A673 (cell line): ENCODE measurements around the gene SDR42E1. TPM values are rescaled to one million over a fixed set of nuclear protein-coding genes. Genes with fewer than 3 reads are reported as not detected.

Experiments used
- BruUV-seq: library from RNA; stranded (reverse); fragments of 400-500 nt; replicated peaks from 2 replicates; lab custom pipeline; 2021; lab: Mats Ljungman, UMichigan
- CTCF ChIA-PET: fragments of 300-600 bp; sonication (Branson Sonifier 250); formaldehyde crosslinking; loops from one replicate; lab custom pipeline; 2022; ENCODE audit warnings: antibody characterized with exemption; lab: Charles Lee
- POLR2A ChIA-PET: fragments of 300-600 bp; sonication (Branson Sonifier 250); formaldehyde crosslinking; loops from one replicate; lab custom pipeline; 2022; ENCODE audit warnings: antibody characterized with exemption; ENCODE audit not compliant: low non-redundant PET; lab: Charles Lee
- DNase-seq: peaks from one replicate; pipeline ENCODE4 v3.0.0-alpha.2; 2015; ENCODE audit warnings: low spot score
- H3K27ac ChIP-seq: fragments of 200-600 bp; sonication (generic); 2 replicates; pipeline ENCODE4 v1.5.1; 2016; ENCODE audit warnings: mixed run types, low read depth, mild to moderate bottlenecking, mixed read lengths, antibody characterized with exemption, low read length; ENCODE audit not compliant: poor library complexity, severe bottlenecking
- H3K27me3 ChIP-seq: fragments of 200-600 bp; sonication (generic); replicated peaks from 2 replicates; pipeline ENCODE4 v1.6.1; 2017; ENCODE audit warnings: mixed run types, low read depth, mild to moderate bottlenecking, mixed read lengths, antibody characterized with exemption, low read length; ENCODE audit not compliant: insufficient read depth, poor library complexity
- H3K36me3 ChIP-seq: fragments of 200-600 bp; sonication (generic); 2 replicates; pipeline ENCODE4 v1.6.1; 2016; ENCODE audit warnings: mixed run types, mild to moderate bottlenecking, mixed read lengths, antibody characterized with exemption, low read length; ENCODE audit not compliant: insufficient read depth, poor library complexity, severe bottlenecking
- H3K4me1 ChIP-seq: fragments of 200-600 bp; sonication (generic); 2 replicates; pipeline ENCODE4 v1.6.1; 2017; ENCODE audit warnings: mixed run types, mild to moderate bottlenecking, mixed read lengths, antibody characterized with exemption, low read length; ENCODE audit not compliant: insufficient read depth, poor library complexity, severe bottlenecking
- H3K4me3 ChIP-seq: fragments of 200-600 bp; sonication (generic); 2 replicates; pipeline ENCODE4 v1.5.1; 2016; ENCODE audit warnings: low read depth, mixed run types, mild to moderate bottlenecking, mixed read lengths, low read length; ENCODE audit not compliant: poor library complexity, severe bottlenecking
- H3K9me3 ChIP-seq: fragments of 200-600 bp; sonication (generic); 2 replicates; pipeline ENCODE4 v1.6.1; 2016; ENCODE audit warnings: mixed run types, low read depth, mild to moderate bottlenecking, mixed read lengths, antibody characterized with exemption, low read length; ENCODE audit not compliant: poor library complexity, severe bottlenecking
- CTCF ChIP-seq: fragments of 300-800, 200-600 bp; sonication (generic); conservative IDR thresholded peaks from 2 replicates; pipeline ENCODE4 v1.5.1; 2017; ENCODE audit warnings: low read depth, mild to moderate bottlenecking, antibody characterized with exemption, low read length, moderate library complexity, mixed read lengths
- EZH2 ChIP-seq: fragments of 200-600 bp; sonication (generic); IDR thresholded peaks from 2 replicates; pipeline ENCODE4 v1.6.1; 2017; ENCODE audit warnings: borderline replicate concordance, low read depth, mild to moderate bottlenecking, mixed read lengths, antibody characterized with exemption, low read length; ENCODE audit not compliant: poor library complexity, severe bottlenecking
- intact Hi-C: fragments of 100-400 bp; cut with micrococcal nuclease; formaldehyde crosslinking; loops from one replicate; pipeline ENCODE4 v1.10.0; 2022; ENCODE audit not compliant: unreplicated experiment
- total RNA-seq: library from RNA; stranded (reverse); gene quantifications from 2 replicates; pipeline ENCODE4 v1.2.3, GENCODE V29; 2021

The SDR42E1 gene
- total RNA-seq, 1 experiment from 2014 or later: not detected

- Histone ChIP-seq H3K4me1 (peaks cover 27% of the 10 kb centered on the region), H3K27ac (no peak overlapping the region), H3K4me3 (no peak overlapping the region), H3K27me3 (no peaks in the 10 kb centered on the region), H3K9me3 (no peaks in the 10 kb centered on the region), H3K36me3 (no peaks in the 10 kb centered on the region)
- TF ChIP-seq EZH2: no peak
- no peak for TF ChIP-seq CTCF
- DNase-seq: no peak
- no TSS peak for BruUV-seq
- intact Hi-C loops: no loop called here
- ChIA-PET POLR2A (no interaction called here), CTCF (no interaction called here)
Measured at GRCh38 chr16:82046941-82047340, 35.7 kb upstream of the SDR42E1 start.

GRCh38 chr16:82046541-82046940, 35.3 kb upstream of the SDR42E1 start:
- no peak overlapping the region for H3K27ac ChIP-seq
- no peaks in the 10 kb centered on the region for H3K36me3 ChIP-seq
- H3K4me3 ChIP-seq: no peak overlapping the region
- intact Hi-C loops: no loop called here
- no peaks in the 10 kb centered on the region for H3K9me3 ChIP-seq
- peaks cover 27% of the 10 kb centered on the region for H3K4me1 ChIP-seq
- H3K27me3 ChIP-seq: no peaks in the 10 kb centered on the region
- no peak for DNase-seq
- BruUV-seq: no TSS peak
- CTCF ChIA-PET: no interaction called here
- POLR2A ChIA-PET: no interaction called here
- TF ChIP-seq CTCF (no peak), EZH2 (no peak)

DNA sequence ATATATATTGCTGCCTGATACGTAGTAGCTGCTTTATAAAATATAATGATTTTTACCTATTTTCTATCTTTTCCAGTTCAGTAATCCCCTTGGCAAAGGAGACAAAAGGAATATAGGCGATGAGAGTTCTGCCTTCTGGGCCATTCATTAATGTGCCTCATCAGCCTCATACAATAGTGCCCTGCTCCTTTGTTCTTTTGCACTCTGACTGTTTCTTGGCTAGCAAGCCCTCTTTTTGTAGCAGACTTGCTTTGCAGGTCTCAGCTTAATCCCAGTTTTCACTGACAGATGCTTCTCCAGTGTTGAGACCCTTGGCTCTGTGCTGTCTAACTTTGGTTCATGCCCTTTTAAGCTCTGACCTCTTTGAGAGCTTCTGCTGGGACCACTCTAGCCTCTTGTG, 34.2 kb upstream of the SDR42E1 start:
- peaks cover 27% of the 10 kb centered on the region for H3K4me1 ChIP-seq
- CTCF ChIA-PET: no interaction called here
- intact Hi-C loops: no loop called here
- no peaks in the 10 kb centered on the region for H3K27me3 ChIP-seq
- H3K27ac ChIP-seq: no peak overlapping the region
- DNase-seq: no peak
- H3K4me3 ChIP-seq: no peak overlapping the region
- POLR2A ChIA-PET: no interaction called here
- no peak for TF ChIP-seq EZH2
- TF ChIP-seq CTCF: no peak
- no TSS peak for BruUV-seq
- H3K9me3 ChIP-seq: no peaks in the 10 kb centered on the region
- no peaks in the 10 kb centered on the region for H3K36me3 ChIP-seq
